A549 (cell line): ENCODE results near the gene TMEM255B. TPM values are rescaled to one million over a fixed set of nuclear protein-coding genes. Genes with fewer than 3 reads are reported as not detected.

Experiments
- ATAC-seq, 2 experiments: fragments of 200-7000 bp in 1 of 2; fragments of >200 bp in 1 of 2; cut with Nextera tagmentation in 1 of 2; cut with Tn5 transposase in 1 of 2; 3 replicates each; pipeline versions ENCODE4 v1.8.0 to v1.9.1; 2018 to 2020; ENCODE audit warnings: mild to moderate bottlenecking in 1 of 2, moderate library complexity in 1 of 2
- CTCF ChIA-PET: fragments of 300-600 bp; sonication (Branson Sonifier 250); formaldehyde crosslinking; extraction: SDS; loops from one replicate; lab custom pipeline; 2021; ENCODE audit warnings: antibody characterized with exemption, inconsistent platforms; lab: Yijun Ruan, JAX
- POLR2A ChIA-PET: fragments of 350-600 bp; formaldehyde crosslinking; extraction: SDS; loops from one replicate; lab custom pipeline; 2021; ENCODE audit warnings: antibody characterized with exemption, inconsistent platforms; lab: Yijun Ruan, JAX
- DNase-seq, 2 experiments: peaks; one replicate each; pipeline versions ENCODE4 v3.0.0 to v3.0.0-alpha.2; 2011 to 2016; ENCODE audit warnings: low read depth in 1 of 2, low spot score in 1 of 2
- FAIRE-seq: peaks from 2 replicates; lab custom pipeline; 2011; peaks lifted over from hg19 to GRCh38; lab: Jason Lieb, UNC
- H3K27ac ChIP-seq, 2 experiments: fragments of >200 bp; sonication (Bioruptor Twin); formaldehyde crosslinking; 3 replicates each; pipeline ENCODE4 v1.5.1; 2016 to 2017
- H3K4me1 ChIP-seq: fragments of >200 bp; sonication (Bioruptor Twin); formaldehyde crosslinking; 3 replicates; pipeline ENCODE4 v1.6.1; 2016
- H3K4me2 ChIP-seq: fragments of >200 bp; sonication (Bioruptor Twin); formaldehyde crosslinking; 3 replicates; pipeline ENCODE4 v1.6.1; 2016
- H3K4me3 ChIP-seq: fragments of >200 bp; sonication (Bioruptor Twin); formaldehyde crosslinking; 3 replicates; pipeline ENCODE4 v1.5.1; 2016
- H3K9me3 ChIP-seq: fragments of >200 bp; sonication (Bioruptor Twin); formaldehyde crosslinking; 3 replicates; pipeline ENCODE4 v1.6.1; 2016
- ATOH8 ChIP-seq: fragments of 250-450 bp; sonication (Bioruptor Pico); IDR thresholded peaks from 2 replicates; pipeline ENCODE4 v1.5.0; 2020; ENCODE audit warnings: low read depth, mild to moderate bottlenecking, moderate library complexity
- BCL3 ChIP-seq: fragments of >200 bp; sonication (Bioruptor Twin); formaldehyde crosslinking; IDR thresholded peaks from 3 replicates; pipeline ENCODE4 v1.6.1; 2016
- BHLHE40 ChIP-seq: IDR thresholded peaks from 2 replicates; pipeline ENCODE4 v1.6.1; 2012; ENCODE audit warnings: low read depth, low read length, inconsistent platforms
- CBX8 ChIP-seq: fragments of 200-600 bp; sonication (generic); IDR thresholded peaks from 2 replicates; pipeline ENCODE4 v1.6.1; 2016
- CHD2 ChIP-seq: fragments of 150-350 bp; IDR thresholded peaks from 2 replicates; pipeline ENCODE4 v1.6.1; 2014; ENCODE audit warnings: low read length; ENCODE audit not compliant: partially characterized antibody
- EHMT2 ChIP-seq: fragments of 200-600 bp; sonication (generic); IDR thresholded peaks from 2 replicates; pipeline ENCODE4 v1.6.1; 2016; ENCODE audit warnings: antibody characterized with exemption, low read depth, mild to moderate bottlenecking, moderate library complexity
- ESRRA ChIP-seq: fragments of 150-350 bp; IDR thresholded peaks from 2 replicates; pipeline ENCODE4 v1.6.1; 2014; ENCODE audit warnings: mild to moderate bottlenecking, low read length, borderline replicate concordance
- GATA3 ChIP-seq: IDR thresholded peaks from 2 replicates; pipeline ENCODE4 v1.6.1; 2012; ENCODE audit warnings: borderline replicate concordance
- HDAC2 ChIP-seq: fragments of 200-600 bp; sonication (generic); IDR thresholded peaks from 2 replicates; pipeline ENCODE4 v1.6.1; 2016
- HOXA7 ChIP-seq: fragments of 250-450 bp; sonication (Bioruptor Pico); IDR thresholded peaks from 2 replicates; pipeline ENCODE4 v1.5.0; 2020; ENCODE audit warnings: mild to moderate bottlenecking, moderate library complexity
- HOXB5 ChIP-seq: fragments of 250-450 bp; sonication (Bioruptor Pico); IDR thresholded peaks from 2 replicates; pipeline ENCODE4 v1.5.0; 2020; ENCODE audit warnings: mild to moderate bottlenecking, moderate library complexity
- JUN ChIP-seq, 2 experiments: fragments of >200 bp; sonication (Bioruptor Twin); formaldehyde crosslinking; IDR thresholded peaks; 2 replicates in 1 of 2; 3 replicates in 1 of 2; pipeline ENCODE4 v1.6.1; 2016 to 2017
- KDM5A ChIP-seq: fragments of 200-600 bp; sonication (generic); IDR thresholded peaks from 2 replicates; pipeline ENCODE4 v1.6.1; 2016; ENCODE audit warnings: antibody characterized with exemption, mild to moderate bottlenecking
- MAZ ChIP-seq: fragments of 150-350 bp; IDR thresholded peaks from 2 replicates; pipeline ENCODE4 v1.6.1; 2014; ENCODE audit warnings: antibody characterized with exemption, low read depth, low read length, borderline replicate concordance
- NPAS2 ChIP-seq: fragments of 250-450 bp; sonication (Bioruptor Pico); IDR thresholded peaks from 2 replicates; pipeline ENCODE4 v1.8.0; 2022; ENCODE audit warnings: mild to moderate bottlenecking, moderate library complexity, borderline replicate concordance
- NR3C1 ChIP-seq: fragments of >200 bp; sonication (Bioruptor Twin); formaldehyde crosslinking; IDR thresholded peaks from 3 replicates; pipeline ENCODE4 v1.6.1; 2017
- PHF8 ChIP-seq: fragments of 200-600 bp; sonication (generic); IDR thresholded peaks from 2 replicates; pipeline ENCODE4 v1.6.1; 2016; ENCODE audit warnings: low read depth, mild to moderate bottlenecking, antibody characterized with exemption, moderate library complexity, borderline replicate concordance
- POLR2A ChIP-seq: IDR thresholded peaks from 2 replicates; pipeline ENCODE4 v1.6.1; 2012; ENCODE audit warnings: mild to moderate bottlenecking, low read length
- POLR2AphosphoS2 ChIP-seq: conservative IDR thresholded peaks from 2 replicates; pipeline ENCODE4 v1.6.1; 2012; ENCODE audit warnings: low read length, improper control_type of control experiment, inconsistent platforms
- RCOR1 ChIP-seq: fragments of 150-350 bp; IDR thresholded peaks from 2 replicates; pipeline ENCODE4 v1.6.1; 2014; ENCODE audit warnings: antibody characterized with exemption, low read length, low read depth
- REST ChIP-seq: fragments of 200-600 bp; sonication (generic); IDR thresholded peaks from 2 replicates; pipeline ENCODE4 v1.6.1; 2016; ENCODE audit warnings: antibody characterized with exemption, mild to moderate bottlenecking, moderate library complexity
- RFX5 ChIP-seq: fragments of 450-650 bp; IDR thresholded peaks from 2 replicates; pipeline ENCODE4 v1.7.1; 2014; ENCODE audit warnings: antibody characterized with exemption, mild to moderate bottlenecking, moderate library complexity
- TP53 ChIP-seq: fragments of 250-450 bp; sonication (Bioruptor Pico); IDR thresholded peaks from 2 replicates; pipeline ENCODE4 v1.5.0; 2021; ENCODE audit warnings: mild to moderate bottlenecking, moderate library complexity
- ZC3H11A ChIP-seq: fragments of 450-650 bp; IDR thresholded peaks from 2 replicates; pipeline ENCODE4 v1.6.1; 2014; ENCODE audit warnings: antibody characterized with exemption, mild to moderate bottlenecking
- ZFP36 ChIP-seq: fragments of 450-650 bp; IDR thresholded peaks from 2 replicates; pipeline ENCODE4 v1.6.1; 2014; ENCODE audit warnings: borderline replicate concordance; ENCODE audit not compliant: partially characterized antibody
- ZNF302 ChIP-seq: fragments of 250-450 bp; sonication (Bioruptor Pico); IDR thresholded peaks from 2 replicates; pipeline ENCODE4 v1.9.0; 2021; ENCODE audit warnings: inconsistent platforms, mild to moderate bottlenecking, moderate library complexity
- ZSCAN20 ChIP-seq: fragments of 250-450 bp; sonication (Bioruptor Pico); IDR thresholded peaks from 2 replicates; pipeline ENCODE4 v1.8.0; 2022; ENCODE audit warnings: mild to moderate bottlenecking, moderate library complexity
- WGBS: methylation state at CpG from one replicate; pipeline ENCODE4 v1.1.6; 2017; ENCODE audit errors: missing lambda C conversion rate; 5-methylcytosine and 5-hydroxymethylcytosine counted together
- polyA plus RNA-seq, 4 experiments: library from polyadenylated mRNA; depleted of rRNA in 3 of 4; stranded (reverse); fragments of >200 nt; fragmentation: RNase III in 1 of 4; extraction: RNeasy Plus Mini Kit Qiagen cat#74134 plus additional on column Dnase treatment in 1 of 4; gene quantifications; 2 replicates in 3 of 4; 3 replicates in 1 of 4; pipeline ENCODE4 v1.2.3, GENCODE V29; 2011 to 2017

Gene TMEM255B
- polyA plus RNA-seq, 2 of the 4 experiments (the other 2 are of a cell fraction), result 0.54 to 1.1 TPM

GRCh38 chr13:113841353-113841650, 82.3 kb downstream of the TMEM255B start:
- DNase-seq (no peak), ATAC-seq (no peak)
- POLR2A ChIA-PET, result no interaction called here
- no peak for TF ChIP-seq POLR2A
- TF ChIP-seq ZNF302, result no peak
- TF ChIP-seq JUN (IDR thresholded peaks at IDR 0.05), result no peak
- no peak for TF ChIP-seq ZFP36
- no peak for TF ChIP-seq ATOH8
- TF ChIP-seq NR3C1, result no peak
- TF ChIP-seq KDM5A, result no peak
- no peak for TF ChIP-seq ZSCAN20 (CRISPR knock-in tag)
- no peak for TF ChIP-seq EHMT2
- TF ChIP-seq RCOR1, result no peak
- no peak for TF ChIP-seq RFX5
- TF ChIP-seq PHF8, result no peak
- TF ChIP-seq TP53, result no peak
- no peak for TF ChIP-seq CBX8
- TF ChIP-seq CHD2, result no peak
- TF ChIP-seq, all 56 proteins: peak for 0
- FAIRE-seq, result no peak
- CTCF ChIA-PET, result no interaction called here
- 97% methylated on average over 15 of the region's 15 CpGs for WGBS
- Histone ChIP-seq H3K27ac (peak overlapping the region in 1 of 2 experiments; percentile 100; a peak in 1 of 6 replicates), H3K4me3 (no peak overlapping the region), H3K4me2 (no peak overlapping the region), H3K4me1 (peaks cover 30% of the 10 kb centered on the region), H3K9me3 (peaks cover 10% of the 10 kb centered on the region; the same call in 2 of the 3 replicates)

GRCh38 chr13:113842336-113843062, 83.5 kb downstream of the TMEM255B start:
- ChIA-PET POLR2A (no interaction called here), CTCF (no interaction called here)
- FAIRE-seq (no peak), DNase-seq (no peak), ATAC-seq (no peak)
- H3K4me1 ChIP-seq, result peaks cover 20% of the 10 kb centered on the region
- H3K9me3 ChIP-seq, result peaks cover 15% of the 10 kb centered on the region; the same call in 2 of the 3 replicates
- no peak overlapping the region for H3K27ac ChIP-seq
- no peak overlapping the region for H3K4me2 ChIP-seq
- WGBS, result 97% methylated on average over 20 of the region's 29 CpGs
- H3K4me3 ChIP-seq, result no peak overlapping the region
- no peak for TF ChIP-seq MAZ
- TF ChIP-seq NPAS2 (CRISPR knock-in tag), result no peak
- no peak for TF ChIP-seq POLR2A
- TF ChIP-seq POLR2AphosphoS2, result no peak
- no peak for TF ChIP-seq REST
- no peak for TF ChIP-seq BCL3
- no peak for TF ChIP-seq GATA3
- no peak for TF ChIP-seq HOXB5 (CRISPR knock-in tag)
- TF ChIP-seq CHD2, result no peak
- TF ChIP-seq RFX5, result no peak
- TF ChIP-seq JUN (IDR thresholded peaks at IDR 0.05), result no peak
- TF ChIP-seq ESRRA, result no peak
- no peak for TF ChIP-seq ZC3H11A
- no peak for TF ChIP-seq PHF8
- TF ChIP-seq BHLHE40, result no peak
- no peak for TF ChIP-seq NR3C1
- no peak for TF ChIP-seq HDAC2
- TF ChIP-seq ATOH8, result no peak
- TF ChIP-seq HOXA7 (CRISPR knock-in tag), result no peak
